Common myeloid progenitor, CD34-positive (primary cell): ENCODE measurements around the gene SLC24A1.

Experiments used
- CTCF ChIA-PET: fragments of 350-600 bp; sonication (Branson Sonifier 250); formaldehyde crosslinking; loops from one replicate; lab custom pipeline; 2021; ENCODE audit warnings: antibody characterized with exemption; lab: Charles Lee
- POLR2A ChIA-PET: fragments of 350-600 bp; sonication (Branson Sonifier 250); formaldehyde crosslinking; loops from one replicate; lab custom pipeline; 2021; ENCODE audit warnings: antibody characterized with exemption; lab: Charles Lee
- DNase-seq, 3 donors: peaks; one replicate each; pipeline versions ENCODE4 v3.0.0 to v3.0.0-alpha.2; 2013
- H3K27ac ChIP-seq, 2 experiments: 1 replicate in 1 of 2; 2 replicates in 1 of 2; pipeline ENCODE4 v1.7.0; 2013; ENCODE audit warnings: inconsistent platforms in 2 of 2, low read length in 2 of 2, mild to moderate bottlenecking in 2 of 2, low read depth in 1 of 2, moderate library complexity in 1 of 2; ENCODE audit not compliant: severe bottlenecking in 2 of 2, insufficient read depth in 1 of 2, poor library complexity in 1 of 2
- H3K27me3 ChIP-seq, 5 experiments: replicated peaks in 2 of 5; 1 replicate in 3 of 5; 2 replicates in 2 of 5; pipeline versions ENCODE4 v1.6.1 to v1.7.0; 2013; ENCODE audit warnings: low read length in 4 of 5, mild to moderate bottlenecking in 2 of 5, moderate library complexity in 2 of 5, inconsistent platforms in 1 of 5; ENCODE audit not compliant: insufficient read depth in 5 of 5, control insufficient read depth in 4 of 5
- H3K36me3 ChIP-seq, 4 experiments: 1 replicate in 2 of 4; 2 replicates in 2 of 4; pipeline versions ENCODE4 v1.6.1 to v1.7.0; 2013; ENCODE audit warnings: low read length in 3 of 4, control low read depth in 1 of 4, mild to moderate bottlenecking in 1 of 4; ENCODE audit not compliant: control insufficient read depth in 4 of 4, insufficient read depth in 4 of 4
- H3K4me1 ChIP-seq, 4 experiments: 1 replicate in 3 of 4; 2 replicates in 1 of 4; pipeline versions ENCODE4 v1.6.1 to v1.7.1; 2013; ENCODE audit warnings: low read length in 3 of 4, mild to moderate bottlenecking in 3 of 4, control low read depth in 1 of 4, inconsistent platforms in 1 of 4, moderate library complexity in 1 of 4; ENCODE audit not compliant: control insufficient read depth in 4 of 4, insufficient read depth in 4 of 4; ENCODE audit errors: control extremely low read depth in 1 of 4
- H3K4me3 ChIP-seq, 7 experiments: 1 replicate in 4 of 7; 2 replicates in 3 of 7; pipeline versions ENCODE4 v1.5.1 to v1.7.0; 2013; ENCODE audit warnings: mild to moderate bottlenecking in 7 of 7, low read length in 6 of 7, moderate library complexity in 6 of 7, inconsistent platforms in 2 of 7, low read depth in 2 of 7, control low read depth in 1 of 7; ENCODE audit not compliant: insufficient read depth in 4 of 7, control insufficient read depth in 1 of 7; ENCODE audit errors: extremely low read depth in 1 of 7
- H3K9me3 ChIP-seq, 5 experiments: 1 replicate in 4 of 5; 2 replicates in 1 of 5; pipeline versions ENCODE4 v1.6.1 to v1.7.1; 2013; ENCODE audit warnings: low read length in 4 of 5, mild to moderate bottlenecking in 2 of 5, inconsistent platforms in 1 of 5, low read depth in 1 of 5, moderate library complexity in 1 of 5; ENCODE audit not compliant: control insufficient read depth in 4 of 5, insufficient read depth in 2 of 5; ENCODE audit errors: control extremely low read depth in 1 of 5
- WGBS: methylation state at CpG from one replicate; pipeline ENCODE4 v1.1.5; 2013; ENCODE audit not compliant: insufficient coverage; 5-methylcytosine and 5-hydroxymethylcytosine counted together

SLC24A1 gene

GRCh38 chr15:65580287-65580686, 41.5 kb upstream of the SLC24A1 start:
- H3K9me3 ChIP-seq, result no peaks in the 10 kb centered on the region
- DNase-seq, result no peak
- H3K27me3 ChIP-seq, result no peaks in the 10 kb centered on the region
- H3K4me3 ChIP-seq, result no peak overlapping the region
- ChIA-PET POLR2A (no interaction called here), CTCF (interaction anchor here (1.9 to 2.2 kb wide), 2 partner anchors 16 to 29 kb away, joined by 5 to 6 read pairs; no protein-coding TSS in a partner anchor)
- no peak overlapping the region for H3K27ac ChIP-seq
- peaks cover 15 to 72% (median 24%) of the 10 kb centered on the region in 4 experiments for H3K36me3 ChIP-seq
- peaks cover 30 to 45% (median 42%) of the 10 kb centered on the region in 4 experiments for H3K4me1 ChIP-seq

- H3K27ac ChIP-seq, result peak overlapping the region; percentile 44 to 81
- peak overlapping the region in 2 of 7 experiments; percentile 21 to 24 for H3K4me3 ChIP-seq
- WGBS, result 0% methylated on average over 1 of the region's 1 CpG
- H3K36me3 ChIP-seq, result peaks cover 11 to 70% (median 34%) of the 10 kb centered on the region in 4 experiments
- ChIA-PET CTCF (no interaction called here), POLR2A (no interaction called here)
- peaks cover 21 to 29% (median 25%) of the 10 kb centered on the region in 4 experiments for H3K4me1 ChIP-seq
- no peaks in the 10 kb centered on the region for H3K9me3 ChIP-seq
- peak; percentile 57 to 87 (median 84) for DNase-seq
- no peaks in the 10 kb centered on the region for H3K27me3 ChIP-seq
These were observed 38.0 kb upstream of the SLC24A1 start for GRCh38 chr15:65583701-65584100.

GRCh38 chr15:65584241-65584640, 37.5 kb upstream of the SLC24A1 start:
- H3K9me3 ChIP-seq, result no peaks in the 10 kb centered on the region
- no peak overlapping the region for H3K4me3 ChIP-seq
- H3K36me3 ChIP-seq, result peaks cover 11 to 69% (median 32%) of the 10 kb centered on the region in 4 experiments
- no peaks in the 10 kb centered on the region for H3K27me3 ChIP-seq
- ChIA-PET CTCF (interaction anchor here (1.5 kb wide), 1 partner anchor 12 kb away, joined by 3 read pairs; no protein-coding TSS in a partner anchor), POLR2A (no interaction called here)
- peaks cover 19 to 24% (median 20%) of the 10 kb centered on the region in 4 experiments for H3K4me1 ChIP-seq
- H3K27ac ChIP-seq, result peak overlapping the region; percentile 44 to 81
- no peak for DNase-seq

GRCh38 chr15:65587094-65587493, 34.6 kb upstream of the SLC24A1 start:
- Histone ChIP-seq H3K9me3 (no peaks in the 10 kb centered on the region), H3K27me3 (no peaks in the 10 kb centered on the region), H3K4me3 (no peak overlapping the region), H3K36me3 (peaks cover 15 to 68% (median 47%) of the 10 kb centered on the region in 4 experiments), H3K4me1 (peaks cover 13 to 24% (median 16%) of the 10 kb centered on the region in 4 experiments), H3K27ac (no peak overlapping the region)
- CTCF ChIA-PET, result no interaction called here
- no CpG with 5 or more reads among the region's 1 CpG for WGBS
- DNase-seq, result no peak
- POLR2A ChIA-PET, result no interaction called here

GRCh38 chr15:65595960-65596359, 25.8 kb upstream of the SLC24A1 start:
- H3K27ac ChIP-seq, result no peak overlapping the region
- no peaks in the 10 kb centered on the region for H3K4me1 ChIP-seq
- no CpG with 5 or more reads among the region's 3 CpGs for WGBS
- POLR2A ChIA-PET, result interaction anchor here (0.6 to 0.7 kb wide), 2 partner anchors 18 to 145 kb away, joined by 3 to 4 read pairs; no protein-coding TSS in a partner anchor
- DNase-seq, result peak; percentile 29 to 58 (median 50)
- H3K27me3 ChIP-seq, result no peaks in the 10 kb centered on the region
- no peaks in the 10 kb centered on the region for H3K9me3 ChIP-seq
- CTCF ChIA-PET, result interaction anchor here (0.6 to 1.8 kb wide), 9 partner anchors 11 to 903 kb away, joined by 3 to 6 read pairs (median 3); no protein-coding TSS in a partner anchor
- H3K36me3 ChIP-seq, result peaks cover 35 to 77% (median 61%) of the 10 kb centered on the region in 4 experiments
- no peak overlapping the region for H3K4me3 ChIP-seq

GRCh38 chr15:65598468-65598867, 23.3 kb upstream of the SLC24A1 start:
- Histone ChIP-seq H3K4me1 (no peaks in the 10 kb centered on the region), H3K4me3 (no peak overlapping the region), H3K36me3 (peaks cover 20 to 72% (median 48%) of the 10 kb centered on the region in 4 experiments), H3K27ac (no peak overlapping the region), H3K9me3 (no peaks in the 10 kb centered on the region), H3K27me3 (no peaks in the 10 kb centered on the region)
- DNase-seq, result no peak
- WGBS, result 100% methylated on average over 2 of the region's 2 CpGs
- CTCF ChIA-PET, result interaction anchor here (1.2 kb wide), 1 partner anchor 33 kb away, joined by 4 read pairs; no protein-coding TSS in a partner anchor
- POLR2A ChIA-PET, result no interaction called here

- CTCF ChIA-PET, result interaction anchor here (1.2 kb wide), 1 partner anchor 32 kb away, joined by 4 read pairs; no protein-coding TSS in a partner anchor
- Histone ChIP-seq H3K36me3 (peaks cover 19 to 74% (median 51%) of the 10 kb centered on the region in 4 experiments), H3K27ac (no peak overlapping the region), H3K27me3 (no peaks in the 10 kb centered on the region), H3K9me3 (no peaks in the 10 kb centered on the region), H3K4me3 (no peak overlapping the region), H3K4me1 (no peaks in the 10 kb centered on the region)
- POLR2A ChIA-PET, result no interaction called here
- 100% methylated on average over 1 of the region's 5 CpGs for WGBS
- DNase-seq, result no peak
These were observed 22.1 kb upstream of the SLC24A1 start for GRCh38 chr15:65599677-65600076.
